GM12864 (cell line): ENCODE measurements around the gene NAT9.

ENCODE experiments used
- DNase-seq: peaks from one replicate; pipeline ENCODE4 v3.0.0-alpha.2; 2011; ENCODE audit warnings: low read depth
- H3K4me3 ChIP-seq: 2 replicates; pipeline ENCODE4 v1.5.1; 2011; ENCODE audit warnings: mild to moderate bottlenecking, low read depth, low read length, control low read depth
- TF ChIP-seq, protein P1 (sequence below): IDR thresholded peaks from 2 replicates; pipeline ENCODE4 v1.5.1; 2011; ENCODE audit warnings: low read depth, mild to moderate bottlenecking, moderate library complexity, low read length, control low read depth, inconsistent platforms; ENCODE audit errors: missing control alignments

Gene NAT9

DNA sequence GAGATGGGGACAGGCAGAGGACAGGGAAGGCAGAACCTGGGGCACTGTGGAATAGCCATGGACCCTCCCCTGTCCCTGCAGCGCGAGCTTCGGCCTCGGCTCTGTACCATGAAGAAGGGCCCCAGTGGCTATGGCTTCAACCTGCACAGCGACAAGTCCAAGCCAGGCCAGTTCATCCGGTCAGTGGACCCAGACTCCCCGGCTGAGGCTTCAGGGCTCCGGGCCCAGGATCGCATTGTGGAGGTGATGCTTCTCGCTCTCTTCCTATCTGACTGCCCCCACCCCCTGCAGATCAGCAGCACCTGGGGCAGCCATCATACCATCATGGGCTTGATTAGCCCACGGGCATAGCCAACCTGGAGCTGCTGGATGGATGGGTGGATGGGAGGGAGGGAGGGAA lies 14.2 kb downstream of the NAT9 start:
- no peak for DNase-seq
- TF ChIP-seq, protein P1, sequence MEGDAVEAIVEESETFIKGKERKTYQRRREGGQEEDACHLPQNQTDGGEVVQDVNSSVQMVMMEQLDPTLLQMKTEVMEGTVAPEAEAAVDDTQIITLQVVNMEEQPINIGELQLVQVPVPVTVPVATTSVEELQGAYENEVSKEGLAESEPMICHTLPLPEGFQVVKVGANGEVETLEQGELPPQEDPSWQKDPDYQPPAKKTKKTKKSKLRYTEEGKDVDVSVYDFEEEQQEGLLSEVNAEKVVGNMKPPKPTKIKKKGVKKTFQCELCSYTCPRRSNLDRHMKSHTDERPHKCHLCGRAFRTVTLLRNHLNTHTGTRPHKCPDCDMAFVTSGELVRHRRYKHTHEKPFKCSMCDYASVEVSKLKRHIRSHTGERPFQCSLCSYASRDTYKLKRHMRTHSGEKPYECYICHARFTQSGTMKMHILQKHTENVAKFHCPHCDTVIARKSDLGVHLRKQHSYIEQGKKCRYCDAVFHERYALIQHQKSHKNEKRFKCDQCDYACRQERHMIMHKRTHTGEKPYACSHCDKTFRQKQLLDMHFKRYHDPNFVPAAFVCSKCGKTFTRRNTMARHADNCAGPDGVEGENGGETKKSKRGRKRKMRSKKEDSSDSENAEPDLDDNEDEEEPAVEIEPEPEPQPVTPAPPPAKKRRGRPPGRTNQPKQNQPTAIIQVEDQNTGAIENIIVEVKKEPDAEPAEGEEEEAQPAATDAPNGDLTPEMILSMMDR: no peak

DNA sequence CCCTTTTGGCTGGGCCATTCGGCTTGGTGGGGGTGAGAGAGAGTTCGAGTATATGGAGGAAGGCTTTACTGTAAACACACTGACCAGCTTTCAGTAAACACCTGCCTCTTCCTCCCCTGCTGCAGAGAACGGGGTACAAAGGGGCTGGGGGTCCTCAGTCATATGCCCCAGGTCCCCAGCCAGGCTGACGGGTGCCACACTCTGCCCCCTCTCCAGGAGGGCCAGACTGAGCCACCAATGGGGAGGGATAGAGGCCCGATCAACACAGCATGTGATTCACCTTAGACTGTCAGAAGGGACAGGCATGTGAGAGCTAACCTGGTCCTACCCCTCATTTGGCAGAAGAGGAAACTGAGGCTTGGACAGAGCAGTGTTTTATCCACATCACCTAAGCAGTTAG lies 14.7 kb downstream of the NAT9 start:
- DNase-seq: no peak
- TF ChIP-seq, protein P1: no peak
- H3K4me3 ChIP-seq: no peak overlapping the region

More for the DNA sequence above, 14.2 kb downstream of the NAT9 start:
- no peak overlapping the region for H3K4me3 ChIP-seq

DNA sequence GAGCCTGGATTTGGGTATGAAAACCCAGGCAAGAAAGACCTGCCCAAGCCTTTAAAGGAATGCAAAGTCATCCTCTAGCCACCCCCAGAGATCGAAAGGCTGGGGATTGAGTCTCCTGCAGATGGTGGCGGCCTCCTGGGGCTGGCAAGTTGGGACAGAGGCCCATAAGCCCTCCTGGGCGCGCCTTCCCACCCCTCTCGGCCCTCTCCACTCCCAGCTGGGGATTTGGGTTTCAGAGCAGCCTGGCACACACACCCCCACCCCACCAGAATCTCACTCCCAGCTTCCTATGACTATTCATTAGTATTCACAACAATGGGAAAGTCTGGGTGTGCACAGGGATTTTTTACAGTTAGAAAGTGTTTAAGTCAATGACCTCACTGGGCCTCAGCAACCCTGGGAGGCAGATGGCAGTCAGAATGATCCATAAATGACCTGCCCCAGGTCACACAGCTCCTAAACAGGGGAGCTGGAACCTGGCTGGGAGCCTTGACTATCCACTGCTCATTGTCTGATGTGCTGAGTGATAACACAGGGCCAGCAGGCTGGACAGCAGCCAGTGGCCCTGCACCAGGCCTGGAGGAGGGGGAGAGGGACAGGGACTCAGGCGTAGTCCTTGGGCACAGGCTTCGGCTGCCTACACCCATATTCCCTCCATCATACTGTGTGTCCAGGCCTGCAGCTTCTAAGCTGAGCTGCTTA lies 15.6 kb downstream of the NAT9 start:
- no peak for DNase-seq
- no peak overlapping the region for H3K4me3 ChIP-seq
- TF ChIP-seq, protein P1: no peak

DNA sequence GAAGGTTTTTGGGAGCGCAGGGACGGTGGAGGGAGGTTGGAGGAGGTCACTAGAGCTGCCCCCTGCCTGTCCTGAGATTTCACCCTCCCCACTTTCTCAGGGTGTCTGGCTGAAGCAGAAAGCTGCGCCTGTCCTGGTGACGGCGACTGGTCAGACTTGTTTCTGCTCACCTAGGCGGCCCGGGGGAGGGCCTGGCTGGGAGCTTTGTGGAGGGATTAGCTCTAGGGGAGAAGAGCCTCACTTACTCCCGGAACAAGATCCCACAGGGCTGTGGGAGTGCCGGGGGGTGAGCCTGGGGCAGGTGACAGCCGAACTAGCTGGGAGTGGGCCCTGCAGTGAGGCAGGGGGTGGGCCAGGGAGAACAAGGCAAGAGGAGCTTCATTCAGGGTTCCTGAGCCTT lies 16.2 kb downstream of the NAT9 start:
- TF ChIP-seq, protein P1: no peak
- no peak overlapping the region for H3K4me3 ChIP-seq
- DNase-seq: no peak

DNA sequence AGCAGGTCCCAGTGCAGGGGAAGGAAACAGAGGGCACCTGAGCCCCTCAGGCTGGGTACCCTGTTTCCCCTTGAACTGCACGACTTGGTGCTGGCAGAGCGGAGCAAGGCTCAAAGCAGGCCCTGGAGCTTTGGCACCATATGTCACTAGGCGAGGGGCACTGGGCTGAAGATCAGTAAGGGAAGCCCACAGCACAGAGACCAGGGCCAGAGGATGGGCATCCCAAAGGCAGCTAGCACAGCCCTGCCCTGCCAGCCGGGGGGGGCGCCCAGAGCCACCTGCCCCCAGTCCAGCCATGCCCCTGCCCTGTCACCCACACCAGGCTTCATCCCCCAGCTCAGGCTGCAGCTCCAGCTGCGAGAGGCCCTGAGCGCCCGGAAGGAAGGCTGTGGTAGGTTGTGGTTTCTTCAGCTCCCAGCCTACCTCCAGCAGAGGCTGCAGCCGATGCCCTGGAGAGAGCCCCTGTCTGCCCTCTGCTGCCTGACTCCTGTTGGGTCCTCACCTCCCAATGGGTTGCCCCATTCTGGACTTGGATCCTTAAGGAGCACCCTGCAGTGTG lies 16.8 kb downstream of the NAT9 start:
- no peak for DNase-seq
- H3K4me3 ChIP-seq: no peak overlapping the region
- TF ChIP-seq, protein P1: peak; percentile 33

DNA sequence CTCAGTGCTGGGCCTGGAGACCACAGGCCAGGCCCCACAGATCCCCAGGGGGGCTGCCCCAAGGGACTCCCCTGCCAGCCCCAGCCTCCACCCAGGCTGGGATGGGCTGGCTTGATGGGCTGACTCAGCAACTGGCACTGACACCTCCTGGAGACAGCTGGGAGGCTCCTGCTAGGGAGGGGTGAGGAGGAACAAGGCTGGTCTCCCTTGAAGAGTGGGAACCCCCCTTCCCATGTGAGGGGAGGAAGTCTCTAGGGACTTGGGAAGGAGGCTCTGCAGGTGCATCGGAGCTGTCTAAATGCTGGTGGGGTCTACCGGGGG lies 17.3 kb downstream of the NAT9 start:
- no peak for DNase-seq
- H3K4me3 ChIP-seq: no peak overlapping the region
- TF ChIP-seq, protein P1: no peak
